GM21423 (cell line): Measurements from ENCODE around the gene ISCA2.
"Not testable (repeated sequence)": the region's sequence is repeated elsewhere in the genome, so short reads cannot be mapped to it uniquely, and the experiment has no call there.

Source experiments
- ATAC-seq: cut with Tn5 transposase; IDR thresholded peaks from one replicate; pipeline ENCODE4 v1.9.1; 2021; ENCODE audit warnings: mild to moderate bottlenecking, moderate library complexity; ENCODE audit not compliant: unreplicated experiment

Gene ISCA2

GRCh38 chr14:74493343-74494261 lies at the start of gene ISCA2:
Gene ISCA2 (plus strand): TSS chr14:74493765. CDS start chr14:74493775, 10 bp downstream.
- peak; percentile 81 for ATAC-seq

- no peak for ATAC-seq
Observed at GRCh38 chr14:74444866-74445265, 48.7 kb upstream of the ISCA2 start.

GRCh38 chr14:74454397-74454796 lies 39.2 kb upstream of the ISCA2 start:
- not testable (repeated sequence) for ATAC-seq

GRCh38 chr14:74456684-74457564 lies 36.6 kb upstream of the ISCA2 start:
- no peak for ATAC-seq

GRCh38 chr14:74457565-74457895 lies 36.0 kb upstream of the ISCA2 start:
- ATAC-seq, result no peak

GRCh38 chr14:74459289-74459946 lies 34.1 kb upstream of the ISCA2 start:
- ATAC-seq, result no peak

- ATAC-seq, result no peak
Observed at GRCh38 chr14:74459976-74460375, 33.6 kb upstream of the ISCA2 start.

- no peak for ATAC-seq
Observed at GRCh38 chr14:74462993-74463392, 30.6 kb upstream of the ISCA2 start.

- ATAC-seq, result no peak
Observed at GRCh38 chr14:74463697-74464096, 29.9 kb upstream of the ISCA2 start.

GRCh38 chr14:74464785-74465184 lies 28.8 kb upstream of the ISCA2 start:
- ATAC-seq, result no peak

GRCh38 chr14:74465335-74465734 lies 28.2 kb upstream of the ISCA2 start:
- no peak for ATAC-seq

GRCh38 chr14:74468513-74468912 lies 25.1 kb upstream of the ISCA2 start:
- ATAC-seq, result no peak

GRCh38 chr14:74469548-74470518 lies 23.7 kb upstream of the ISCA2 start:
- ATAC-seq, result no peak

GRCh38 chr14:74472601-74473000 lies 21.0 kb upstream of the ISCA2 start:
- ATAC-seq, result no peak

- ATAC-seq, result no peak
Observed at GRCh38 chr14:74474376-74474775, 19.2 kb upstream of the ISCA2 start.

- ATAC-seq, result no peak
Observed at GRCh38 chr14:74475678-74476077, 17.9 kb upstream of the ISCA2 start.

GRCh38 chr14:74476107-74476506 lies 17.5 kb upstream of the ISCA2 start:
- no peak for ATAC-seq

- ATAC-seq, result no peak
Observed at GRCh38 chr14:74476607-74477006, 17.0 kb upstream of the ISCA2 start.

- ATAC-seq, result no peak
Observed at GRCh38 chr14:74478996-74479635, 14.4 kb upstream of the ISCA2 start.

- no peak for ATAC-seq
Observed at GRCh38 chr14:74480046-74480445, 13.5 kb upstream of the ISCA2 start.
